NCI-H82 treated with DMSO at 0.1 percent for 48 hours (cell line): ENCODE data around the gene ZNF787.
"Not testable (repeated sequence)": the region's sequence is repeated elsewhere in the genome, so short reads cannot be mapped to it uniquely, and the experiment has no call there.

Experiments
- DNase-seq: peaks from one replicate; lab custom pipeline; 2025; ENCODE audit not compliant: unreplicated experiment; lab: John Stamatoyannopoulos, UW

The ZNF787 gene

DNA sequence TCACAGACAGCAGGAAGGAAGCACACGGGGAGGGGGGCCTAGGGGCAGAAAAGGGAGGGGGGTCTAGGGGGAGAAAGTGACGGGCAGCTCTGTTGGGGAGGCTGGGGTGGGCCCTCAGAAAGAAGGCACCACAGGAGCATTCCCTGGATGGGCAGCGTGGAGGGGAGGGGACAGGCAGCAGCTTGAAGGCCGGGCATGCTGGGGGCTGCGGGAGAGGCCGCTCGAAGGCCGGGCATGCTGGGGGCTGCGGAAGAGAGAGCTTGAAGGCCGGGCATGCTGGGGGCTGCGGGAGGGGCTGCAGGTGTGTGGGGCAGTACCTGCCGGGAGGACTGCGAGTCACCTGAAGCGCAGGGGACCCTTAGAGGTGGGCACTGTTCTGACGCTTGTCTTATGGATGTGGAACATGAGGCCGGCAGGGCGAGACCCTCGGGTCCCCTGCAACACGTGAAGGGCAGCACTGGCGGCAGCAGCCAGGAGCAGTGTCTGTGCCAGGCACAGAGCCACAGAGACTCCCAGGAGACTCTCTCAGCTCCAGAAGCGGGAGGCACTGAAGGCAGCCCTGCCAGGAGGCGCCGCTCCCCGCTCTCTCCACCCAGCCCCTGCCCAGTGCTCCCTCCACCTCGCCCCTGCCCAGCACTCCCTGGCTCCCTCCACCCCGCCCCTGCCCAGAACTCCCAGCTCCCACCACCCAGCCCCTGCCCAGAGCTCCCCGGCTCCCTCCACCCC is 13.3 kb downstream of the ZNF787 start:
- no peak for DNase-seq

DNA sequence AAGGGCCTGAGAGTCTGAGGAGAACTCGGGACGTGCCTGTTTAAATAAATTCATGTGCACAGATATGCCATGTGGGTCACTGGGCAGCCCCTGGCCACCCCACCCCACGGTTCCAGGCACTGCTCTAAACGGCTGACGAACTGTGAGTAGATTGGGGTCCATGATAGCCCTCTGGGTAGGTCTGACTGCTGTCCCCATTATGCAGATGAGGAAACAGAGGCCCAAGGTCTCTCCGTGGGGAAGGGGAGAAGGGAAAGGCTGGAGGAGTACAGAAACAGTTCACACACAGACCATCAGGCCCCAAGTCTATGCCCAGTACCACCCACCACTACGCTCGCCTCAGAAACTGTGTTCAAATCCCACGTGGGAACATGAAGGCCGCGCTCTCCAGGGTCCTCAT is 14.1 kb downstream of the ZNF787 start:
- DNase-seq: no peak

- no peak for DNase-seq
Measured at GRCh38 chr19:56106397-56106849, 14.7 kb downstream of the ZNF787 start.

DNA sequence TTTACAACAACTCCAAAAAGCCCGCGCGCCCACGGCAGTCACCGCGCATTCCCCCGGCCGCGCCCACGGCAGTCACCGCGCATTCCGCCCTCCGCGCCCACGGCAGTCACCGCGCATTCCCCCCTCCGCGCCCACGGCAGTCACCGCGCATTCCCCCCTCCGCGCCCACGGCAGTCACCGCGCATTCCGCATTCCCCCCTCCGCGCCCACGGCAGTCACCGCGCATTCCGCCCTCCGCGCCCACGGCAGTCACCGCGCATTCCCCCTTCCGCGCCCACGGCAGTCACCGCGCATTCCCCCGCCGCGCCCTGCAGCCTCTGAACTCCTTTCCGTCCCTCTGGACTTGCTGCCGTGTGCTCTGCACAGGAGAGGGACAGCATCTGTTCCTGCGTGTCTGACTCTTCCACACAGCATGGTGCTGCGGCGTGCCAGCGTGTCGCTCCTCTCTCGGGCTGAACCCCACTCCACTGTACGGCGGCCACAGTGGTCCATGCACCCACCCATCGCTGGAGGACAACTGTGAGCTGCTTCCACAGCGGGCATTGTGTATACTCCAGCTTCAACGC is 15.2 kb downstream of the ZNF787 start:
- DNase-seq: not testable (repeated sequence)

DNA sequence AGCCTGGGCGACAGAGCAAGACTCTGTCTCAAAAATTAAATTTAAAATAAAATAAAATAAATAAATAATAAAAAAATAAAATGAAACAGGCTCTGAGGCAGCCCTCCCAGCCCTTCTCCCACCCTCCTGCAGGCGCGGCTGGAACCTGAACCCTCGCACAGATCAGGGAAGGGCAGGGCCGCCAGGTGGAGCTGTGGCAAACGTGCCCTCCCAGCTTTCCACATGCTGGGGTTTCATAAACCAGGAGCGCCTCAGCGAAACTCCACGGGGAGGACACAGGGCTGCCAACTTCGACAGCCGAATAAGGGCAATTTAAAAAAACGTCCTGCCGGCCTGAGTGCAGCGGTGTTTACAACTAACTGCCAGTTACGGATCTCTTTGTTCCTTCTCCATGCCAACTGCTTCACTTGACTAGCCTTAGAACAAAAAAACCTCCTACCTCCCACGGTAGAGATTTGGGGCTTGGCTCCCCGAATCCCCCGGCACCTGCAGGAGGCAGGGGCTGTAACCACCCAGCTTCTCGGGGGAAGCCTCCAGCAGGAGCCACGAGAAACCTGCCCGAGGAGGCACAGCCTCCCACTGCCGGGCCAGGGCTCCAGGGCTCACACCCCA is 15.9 kb downstream of the ZNF787 start:
- no peak for DNase-seq

DNA sequence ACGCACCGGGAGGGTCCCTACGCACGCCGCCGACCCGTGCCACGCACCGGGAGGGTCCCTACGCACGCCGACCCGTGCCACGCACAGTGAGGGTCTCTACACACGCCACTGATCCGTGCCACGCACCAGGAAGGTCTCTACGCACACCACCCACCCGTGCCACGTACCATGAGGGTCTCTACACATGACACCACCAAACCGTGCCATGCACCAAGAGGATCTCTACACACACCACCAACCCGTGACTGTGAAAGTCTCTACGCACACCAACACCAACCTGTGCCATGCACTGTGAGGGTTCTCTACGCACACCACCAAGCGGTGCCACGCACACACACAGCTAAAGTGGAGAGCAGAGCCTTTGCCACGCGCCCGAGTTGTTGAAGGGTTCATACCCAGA is 16.7 kb downstream of the ZNF787 start:
- DNase-seq: no peak

GRCh38 chr19:56103027-56103614 is 18.0 kb downstream of the ZNF787 start:
- DNase-seq: no peak

GRCh38 chr19:56101746-56102535 is 19.2 kb downstream of the ZNF787 start:
- no peak for DNase-seq

- DNase-seq: no peak
Measured at GRCh38 chr19:56101095-56101494, 20.0 kb downstream of the ZNF787 start.

DNA sequence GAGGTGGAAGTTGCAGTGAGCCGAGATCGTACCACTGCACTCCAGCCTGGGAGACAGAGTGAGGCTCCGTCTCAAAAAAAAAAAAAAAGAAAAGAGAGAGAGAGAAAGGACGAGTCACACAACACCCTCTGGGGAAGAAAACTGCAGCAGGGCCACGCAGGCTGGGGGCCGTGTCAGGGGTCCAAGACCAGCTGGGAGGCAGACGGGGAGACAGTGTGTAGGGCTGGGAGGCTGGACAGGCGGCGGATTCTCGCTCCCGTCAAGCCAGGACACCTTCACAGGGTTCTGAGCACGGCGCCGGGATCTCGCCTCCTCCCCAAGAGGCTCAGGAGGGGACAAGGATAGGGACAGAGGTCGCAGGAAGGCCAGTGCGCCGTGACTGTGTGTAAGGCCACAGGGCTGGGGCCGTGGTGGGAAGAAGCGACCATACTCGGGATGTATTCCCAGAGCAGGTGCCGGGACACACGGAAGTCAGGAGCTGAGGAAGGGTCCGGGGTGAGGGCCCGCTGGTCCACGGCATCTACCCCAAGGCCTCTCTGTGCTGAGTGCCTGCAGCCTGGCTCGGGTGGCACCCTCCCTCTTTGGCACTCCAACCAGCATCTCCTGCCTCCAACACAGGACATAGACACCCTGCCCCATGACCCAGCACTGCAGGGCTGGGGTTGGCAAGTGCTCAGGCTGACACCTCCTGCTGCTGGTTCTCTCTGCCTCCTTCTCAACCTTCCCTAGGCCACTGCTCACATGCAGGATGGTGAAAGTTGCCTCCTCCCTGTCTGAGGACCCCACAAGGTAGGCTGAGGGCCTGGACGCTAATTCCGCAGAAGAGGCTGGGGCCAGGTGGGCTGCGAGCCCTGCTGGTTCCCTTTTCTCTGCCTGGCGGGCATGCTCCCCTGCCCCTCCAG is 21.2 kb downstream of the ZNF787 start:
- no peak for DNase-seq

GRCh38 chr19:56098731-56099568 is 22.1 kb downstream of the ZNF787 start:
- no peak for DNase-seq

DNA sequence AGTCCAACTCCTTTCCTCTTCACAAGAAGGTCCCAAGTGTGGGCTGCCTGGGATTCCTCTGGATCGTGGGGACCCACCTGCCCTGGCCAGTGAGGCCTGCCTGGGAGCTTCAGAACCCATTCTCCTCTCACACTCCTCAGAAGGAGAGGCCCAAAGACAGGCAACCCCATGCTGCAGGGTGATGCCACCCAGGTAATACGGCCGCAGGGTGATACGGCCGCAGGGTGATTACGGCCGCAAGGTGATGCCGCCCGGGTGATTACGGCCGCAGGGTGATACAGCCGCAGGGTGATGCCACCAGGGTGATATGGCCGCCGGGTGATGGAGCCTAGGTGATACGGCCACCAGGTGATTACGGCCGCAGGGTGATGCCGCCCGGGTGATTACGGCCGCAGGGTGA is 22.9 kb downstream of the ZNF787 start:
- DNase-seq: not testable (repeated sequence)

DNA sequence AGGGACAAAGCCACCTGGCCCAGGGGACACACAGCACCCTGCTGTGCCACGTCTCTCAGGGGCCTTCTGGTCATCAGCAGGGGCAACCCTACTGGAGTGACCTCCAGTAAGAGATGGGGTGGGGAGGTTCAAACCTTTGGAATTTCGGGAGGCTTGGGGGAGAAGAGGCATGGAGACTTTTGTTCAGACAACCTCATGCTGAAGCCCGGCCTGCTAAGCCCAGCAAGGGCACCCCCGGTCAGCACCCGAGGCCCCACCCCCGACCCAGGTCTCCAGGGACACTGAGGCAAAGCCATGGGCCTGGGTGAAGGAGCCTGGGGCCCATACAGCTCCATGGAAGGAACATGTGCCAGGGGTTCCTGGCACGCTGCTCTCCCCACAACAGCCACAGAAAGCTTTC is 23.3 kb downstream of the ZNF787 start:
- no peak for DNase-seq

- no peak for DNase-seq
Measured at GRCh38 chr19:56097306-56097705, 23.8 kb downstream of the ZNF787 start.

DNA sequence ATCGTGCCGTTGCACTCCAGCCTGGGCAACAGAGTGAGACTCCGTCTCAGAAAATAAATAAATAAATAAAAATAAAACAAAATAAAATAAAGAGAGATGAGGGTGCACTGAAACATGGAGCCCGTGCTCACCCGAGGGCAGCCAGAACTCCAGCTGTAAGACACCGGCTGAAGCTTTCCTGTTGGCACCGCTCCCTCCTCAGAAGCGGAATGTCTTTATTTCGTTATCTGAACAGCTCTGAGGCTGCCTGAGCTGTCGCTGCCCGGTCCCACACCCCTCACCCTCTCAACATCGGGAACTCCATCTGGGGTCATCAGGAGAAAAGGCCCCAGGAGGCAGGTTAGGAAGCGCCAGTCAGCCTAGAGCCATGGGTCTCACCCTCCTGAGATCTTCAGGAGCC is 24.4 kb downstream of the ZNF787 start:
- no peak for DNase-seq

GRCh38 chr19:56094449-56094848 is 26.6 kb downstream of the ZNF787 start:
- DNase-seq: no peak

DNA sequence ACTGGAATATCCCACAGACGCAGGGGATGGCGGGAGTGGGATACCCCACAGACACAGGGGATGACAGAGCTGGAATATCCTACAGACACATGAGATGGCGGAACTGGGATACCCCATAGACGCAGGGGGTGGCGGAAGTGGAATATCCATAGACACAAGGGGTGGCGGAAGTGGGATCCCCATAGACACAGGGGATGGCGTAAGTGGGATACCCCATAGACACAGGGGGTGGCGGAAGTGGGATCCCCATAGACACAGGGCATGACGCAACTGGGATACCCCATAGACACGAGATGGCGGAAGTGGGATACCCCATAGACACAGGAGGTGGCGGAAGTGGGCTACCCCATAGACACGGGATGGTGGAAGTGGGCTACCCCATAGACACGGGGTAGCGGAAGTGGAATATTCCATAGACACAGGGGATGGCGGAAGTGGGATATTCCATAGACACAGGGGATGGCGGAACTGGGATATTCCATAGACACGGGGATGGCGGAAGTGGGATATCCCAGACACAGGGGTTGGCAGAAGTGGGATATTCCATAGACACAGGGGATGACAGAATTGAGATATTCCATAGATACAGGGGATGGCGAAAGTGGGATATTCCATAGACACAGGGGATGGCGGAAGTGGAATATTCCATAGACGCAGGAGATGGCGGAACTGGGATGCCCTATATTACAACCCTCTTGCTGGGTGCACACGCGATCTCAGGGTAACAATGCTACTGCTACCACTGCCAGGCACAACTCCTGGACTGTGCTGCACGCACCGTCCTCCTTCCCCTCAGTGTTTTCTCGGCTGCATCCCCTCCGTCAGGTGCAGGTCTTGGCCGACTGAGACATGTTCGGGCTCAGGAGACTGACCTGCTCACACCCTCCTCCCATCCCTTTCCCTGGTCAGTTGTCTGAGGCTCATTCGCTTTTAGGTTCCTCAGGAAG is 28.1 kb downstream of the ZNF787 start:
- no peak for DNase-seq
